H9 (cell line): ENCODE results near the gene LPCAT3. TPM values are rescaled to one million over a fixed set of nuclear protein-coding genes. Genes with fewer than 3 reads are reported as not detected.

Experiments used
- DNase-seq: peaks from one replicate; pipeline ENCODE4 v3.0.0-alpha.2; 2017
- H2AFZ ChIP-seq: one replicate; pipeline ENCODE4 v1.6.1; 2013; ENCODE audit warnings: mild to moderate bottlenecking, low read length, control low read depth, moderate library complexity
- H2AK5ac ChIP-seq: 2 replicates; pipeline ENCODE4 v1.6.1; 2013; ENCODE audit warnings: low read length, control low read depth, mixed read lengths; ENCODE audit not compliant: insufficient read length
- H2BK120ac ChIP-seq: one replicate; pipeline ENCODE4 v1.6.1; 2013; ENCODE audit warnings: low read depth, mild to moderate bottlenecking, low read length, control low read depth, inconsistent platforms; ENCODE audit not compliant: poor library complexity, severe bottlenecking
- H2BK12ac ChIP-seq: 2 replicates; pipeline ENCODE4 v1.6.1; 2013; ENCODE audit warnings: low read length, control low read depth, mixed read lengths, low read depth; ENCODE audit not compliant: insufficient read length
- H2BK15ac ChIP-seq: 2 replicates; pipeline ENCODE4 v1.6.1; 2013; ENCODE audit warnings: low read depth, low read length, control low read depth
- H2BK20ac ChIP-seq: one replicate; pipeline ENCODE4 v1.6.1; 2013; ENCODE audit warnings: low read depth, mild to moderate bottlenecking, low read length, control low read depth, inconsistent platforms; ENCODE audit not compliant: poor library complexity, severe bottlenecking
- H2BK5ac ChIP-seq: 2 replicates; pipeline ENCODE4 v1.6.1; 2013; ENCODE audit warnings: low read length, control low read depth, mixed read lengths; ENCODE audit not compliant: insufficient read length
- H3K14ac ChIP-seq: 2 replicates; pipeline ENCODE4 v1.6.1; 2013; ENCODE audit warnings: low read length, control low read depth; ENCODE audit not compliant: insufficient read depth
- H3K18ac ChIP-seq: 2 replicates; pipeline ENCODE4 v1.6.1; 2013; ENCODE audit warnings: low read depth, mild to moderate bottlenecking, mixed read lengths, low read length, control low read depth; ENCODE audit not compliant: insufficient read length
- H3K23ac ChIP-seq: 2 replicates; pipeline ENCODE4 v1.6.1; 2013; ENCODE audit warnings: low read length, control low read depth, mixed read lengths, low read depth; ENCODE audit not compliant: insufficient read length
- H3K23me2 ChIP-seq: 2 replicates; pipeline ENCODE4 v1.6.1; 2013; ENCODE audit warnings: low read depth, mild to moderate bottlenecking, mixed read lengths, low read length, control low read depth; ENCODE audit not compliant: insufficient read length, poor library complexity, severe bottlenecking
- H3K27ac ChIP-seq: 2 replicates; pipeline ENCODE4 v1.5.1; 2013; ENCODE audit warnings: low read length, control low read depth, mixed read lengths, low read depth; ENCODE audit not compliant: insufficient read length
- H3K27me3 ChIP-seq: 2 replicates; pipeline ENCODE4 v1.6.1; 2013; ENCODE audit warnings: low read length, control low read depth, inconsistent platforms; ENCODE audit not compliant: insufficient read depth
- H3K4ac ChIP-seq: 2 replicates; pipeline ENCODE4 v1.6.1; 2013; ENCODE audit warnings: low read depth, mild to moderate bottlenecking, control low read depth, inconsistent platforms, low read length, moderate library complexity
- H3K4me1 ChIP-seq: 2 replicates; pipeline ENCODE4 v1.6.1; 2013; ENCODE audit warnings: low read length, control low read depth, inconsistent platforms; ENCODE audit not compliant: insufficient read depth
- H3K4me2 ChIP-seq: 2 replicates; pipeline ENCODE4 v1.6.1; 2013; ENCODE audit warnings: low read length, control low read depth, mixed read lengths; ENCODE audit not compliant: insufficient read length, insufficient read depth
- H3K56ac ChIP-seq: 2 replicates; pipeline ENCODE4 v1.6.1; 2013; ENCODE audit warnings: low read depth, mild to moderate bottlenecking, mixed read lengths, low read length, control low read depth; ENCODE audit not compliant: insufficient read length
- H3K79me1 ChIP-seq: 2 replicates; pipeline ENCODE4 v1.6.1; 2013; ENCODE audit warnings: low read depth, mild to moderate bottlenecking, moderate library complexity, low read length, control low read depth, inconsistent platforms; ENCODE audit not compliant: insufficient read depth, poor library complexity, severe bottlenecking
- H3K79me2 ChIP-seq: 2 replicates; pipeline ENCODE4 v1.6.1; 2013; ENCODE audit warnings: low read length, control low read depth, inconsistent platforms; ENCODE audit not compliant: insufficient read depth
- H3K9ac ChIP-seq: 2 replicates; pipeline ENCODE4 v1.6.1; 2013; ENCODE audit warnings: low read length, control low read depth, mixed read lengths; ENCODE audit not compliant: insufficient read length; ENCODE audit errors: extremely low read depth
- H3K9me3 ChIP-seq: one replicate; pipeline ENCODE4 v1.6.1; 2013; ENCODE audit warnings: low read depth, low read length, inconsistent platforms; ENCODE audit not compliant: control insufficient read depth
- H3T11ph ChIP-seq: one replicate; pipeline ENCODE4 v1.6.1; 2013; ENCODE audit warnings: mild to moderate bottlenecking, low read length, control low read depth, inconsistent platforms
- H4K20me1 ChIP-seq: one replicate; pipeline ENCODE4 v1.6.1; 2013; ENCODE audit not compliant: control insufficient read depth, insufficient read length, insufficient read depth
- H4K5ac ChIP-seq: 2 replicates; pipeline ENCODE4 v1.6.1; 2013; ENCODE audit warnings: low read depth, mild to moderate bottlenecking, mixed read lengths, low read length, control low read depth; ENCODE audit not compliant: insufficient read length
- H4K8ac ChIP-seq: replicated peaks from 2 replicates; pipeline ENCODE4 v1.6.1; 2013; ENCODE audit warnings: low read length, control low read depth, mixed read lengths, low read depth; ENCODE audit not compliant: insufficient read length
- H4K91ac ChIP-seq: 2 replicates; pipeline ENCODE4 v1.6.1; 2013; ENCODE audit warnings: low read depth, mild to moderate bottlenecking, moderate library complexity, mixed read lengths, low read length, control low read depth; ENCODE audit not compliant: insufficient read length
- H3K27ac Mint-ChIP-seq, 3 experiments: 2 replicates in 2 of 3; 3 replicates in 1 of 3; pipeline ENCODE4 v1.8.0; 2020 to 2021; ENCODE audit warnings: mixed read lengths in 3 of 3, mild to moderate bottlenecking in 1 of 3, moderate library complexity in 1 of 3
- H3K27me3 Mint-ChIP-seq: 2 replicates; pipeline ENCODE4 v1.8.0; 2021; ENCODE audit warnings: low read depth, mild to moderate bottlenecking, moderate library complexity, mixed read lengths
- H3K36me3 Mint-ChIP-seq, 3 experiments: 2 replicates in 2 of 3; 3 replicates in 1 of 3; pipeline ENCODE4 v1.8.0; 2020 to 2021; ENCODE audit warnings: low read depth in 3 of 3, mixed read lengths in 3 of 3; ENCODE audit not compliant: insufficient read depth in 1 of 3
- H3K4me1 Mint-ChIP-seq, 2 experiments: 2 replicates each; pipeline ENCODE4 v1.8.0; 2020; ENCODE audit warnings: mixed read lengths in 2 of 2
- H3K4me3 Mint-ChIP-seq, 2 experiments: 2 replicates in 1 of 2; 3 replicates in 1 of 2; pipeline ENCODE4 v1.8.0; 2020 to 2021; ENCODE audit warnings: mild to moderate bottlenecking in 2 of 2, mixed read lengths in 2 of 2, moderate library complexity in 1 of 2
- H3K9me3 Mint-ChIP-seq, 2 experiments: 2 replicates in 1 of 2; 3 replicates in 1 of 2; pipeline ENCODE4 v1.8.0; 2020; ENCODE audit warnings: mild to moderate bottlenecking in 2 of 2, mixed read lengths in 2 of 2, moderate library complexity in 1 of 2
- CTCF ChIP-seq: fragments of 200-600 bp; sonication (generic); conservative IDR thresholded peaks from 3 replicates; pipeline ENCODE4 v1.8.0; 2021; ENCODE audit warnings: antibody characterized with exemption, mild to moderate bottlenecking
- WGBS: extraction: QIAGEN DNeasy Blood & Tissue Kit; methylation state at CpG from one replicate; pipeline ENCODE4 v1.1.7; 2013; ENCODE audit warnings: missing lambda C conversion rate, low lambda C conversion rate, mixed read lengths; ENCODE audit not compliant: insufficient read length; ENCODE audit errors: extremely low coverage; 5-methylcytosine and 5-hydroxymethylcytosine counted together
- total RNA-seq: library from RNA; stranded (reverse); gene quantifications from 2 replicates; pipeline ENCODE4 v1.2.1, GENCODE V29; 2021

Gene LPCAT3
- total RNA-seq, 1 experiment from 2014 or later = 47.7 TPM

GRCh38 chr12:7046383-7047105 is 28.3 kb upstream of the LPCAT3 start:
- Histone ChIP-seq H4K91ac (no peak overlapping the region), H2BK5ac (no peak overlapping the region), H3K79me2 (no peaks in the 10 kb centered on the region), H3K27me3 (no peaks in the 10 kb centered on the region), H2AFZ (no peak overlapping the region), H2BK20ac (no peak overlapping the region), H3K27ac (no peak overlapping the region), H4K5ac (no peak overlapping the region), H3K18ac (no peak overlapping the region), H2BK120ac (no peak overlapping the region), H3K23ac (no peak overlapping the region), H3K23me2 (no peaks in the 10 kb centered on the region), H3T11ph (no peak overlapping the region), H3K79me1 (no peaks in the 10 kb centered on the region), H4K20me1 (no peaks in the 10 kb centered on the region), H3K4ac (no peak overlapping the region), H3K4me1 (no peaks in the 10 kb centered on the region), H2AK5ac (no peak overlapping the region), H3K56ac (no peak overlapping the region), H2BK12ac (no peak overlapping the region), H2BK15ac (no peak overlapping the region), H3K4me2 (no peak overlapping the region), H3K9ac (no peak overlapping the region), H3K14ac (no peak overlapping the region), H4K8ac (no peak overlapping the region), H3K9me3 (no peaks in the 10 kb centered on the region)
- WGBS = no CpG with 5 or more reads among the region's 5 CpGs
- TF ChIP-seq CTCF = 0 out of 3 replicates have a peak, but pooled peaks have one; percentile 13
- Mint-ChIP-seq H3K27me3 (peaks cover 3% of the 10 kb centered on the region; the same call in 1 of the 2 replicates), H3K4me3 (no peak overlapping the region), H3K4me1 (peaks cover 3 to 4% of the 10 kb centered on the region in 2 experiments; a peak in 3 of 4 replicates), H3K36me3 (no peaks in the 10 kb centered on the region), H3K27ac (no peak overlapping the region; a peak in 1 of 7 replicates), H3K9me3 (peaks cover 0 to 5% of the 10 kb centered on the region in 2 experiments; a peak in 2 of 5 replicates)
- no peak for DNase-seq
